ENCODE results near the gene CSNK1G1. TPM values are rescaled to one million over a fixed set of nuclear protein-coding genes. Genes with fewer than 3 reads are reported as not detected.

Gene CSNK1G1
- total RNA-seq, 1 donor from 2014 or later, result 37.0 TPM

DNA sequence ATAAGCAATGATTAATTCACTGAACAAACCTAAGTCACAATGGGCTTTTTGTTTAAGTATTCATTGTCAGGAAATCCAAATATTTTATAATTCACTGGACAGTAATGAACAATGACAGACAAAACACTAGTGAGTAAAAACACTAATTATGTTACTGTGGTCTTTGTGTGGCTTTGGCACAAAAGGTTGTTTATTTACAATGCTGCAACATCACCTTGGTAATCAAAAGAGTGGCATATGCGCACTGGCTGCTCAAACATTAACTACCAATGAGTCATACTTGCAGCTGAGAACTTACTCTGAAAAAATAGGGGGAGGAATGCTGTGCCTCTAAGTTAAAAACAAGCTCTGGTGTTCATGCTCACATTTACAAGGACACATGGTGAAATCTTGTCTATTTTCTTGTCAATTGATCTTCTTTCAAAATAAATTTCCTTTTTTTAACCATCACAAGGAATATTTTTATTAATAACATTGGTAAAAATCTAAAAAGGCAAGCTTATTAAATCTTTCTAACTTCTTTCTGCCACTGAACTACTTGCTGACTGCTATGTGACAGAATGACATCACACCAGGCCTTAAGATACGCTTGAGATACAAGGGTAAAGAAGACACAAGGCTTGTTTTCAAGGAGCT is 107.9 kb downstream of the CSNK1G1 start:
- Histone ChIP-seq H3K9me3 (ENCODE audit: insufficient read depth, low read depth, low read length) (no peaks in the 10 kb centered on the region), H3K4me1 (ENCODE audit: insufficient read depth, low read length) (peaks cover 28% of the 10 kb centered on the region), H2AFZ (ENCODE audit: low read depth, low read length) (no peak overlapping the region), H3K9ac (ENCODE audit: low read length) (peak overlapping the region; percentile 62), H3K27ac (ENCODE audit: low read depth, low read length) (peak overlapping the region; percentile 93), H3K27me3 (ENCODE audit: insufficient read depth, low read length) (no peaks in the 10 kb centered on the region), H4K20me1 (ENCODE audit: insufficient read depth, low read length) (peaks cover 11% of the 10 kb centered on the region), H3K79me2 (ENCODE audit: insufficient read depth, low read length) (peaks cover 21% of the 10 kb centered on the region), H3K36me3 (ENCODE audit: insufficient read depth, low read length) (no peaks in the 10 kb centered on the region), H3K4me2 (ENCODE audit: low read length) (peak overlapping the region; percentile 68), H3K4me3 (ENCODE audit: insufficient read depth, low read depth, low read length) (no peak overlapping the region)
- Mint-ChIP-seq H3K9me3 (ENCODE audit: unreplicated experiment) (no peaks in the 10 kb centered on the region), H3K36me3 (ENCODE audit: low read depth, unreplicated experiment) (peaks cover under 1% of the 10 kb centered on the region), H3K4me1 (ENCODE audit: low read depth, unreplicated experiment) (peaks cover 30% of the 10 kb centered on the region), H3K4me3 (ENCODE audit: unreplicated experiment) (peak overlapping the region; percentile 57), H3K27ac (ENCODE audit: unreplicated experiment) (peak overlapping the region; percentile 98), H3K27me3 (ENCODE audit: low read depth, unreplicated experiment) (no peaks in the 10 kb centered on the region)
- FAIRE-seq (peak; percentile 78), DNase-seq (ENCODE audit: low read depth) (peak; percentile 91)
- TF ChIP-seq, protein P1, sequence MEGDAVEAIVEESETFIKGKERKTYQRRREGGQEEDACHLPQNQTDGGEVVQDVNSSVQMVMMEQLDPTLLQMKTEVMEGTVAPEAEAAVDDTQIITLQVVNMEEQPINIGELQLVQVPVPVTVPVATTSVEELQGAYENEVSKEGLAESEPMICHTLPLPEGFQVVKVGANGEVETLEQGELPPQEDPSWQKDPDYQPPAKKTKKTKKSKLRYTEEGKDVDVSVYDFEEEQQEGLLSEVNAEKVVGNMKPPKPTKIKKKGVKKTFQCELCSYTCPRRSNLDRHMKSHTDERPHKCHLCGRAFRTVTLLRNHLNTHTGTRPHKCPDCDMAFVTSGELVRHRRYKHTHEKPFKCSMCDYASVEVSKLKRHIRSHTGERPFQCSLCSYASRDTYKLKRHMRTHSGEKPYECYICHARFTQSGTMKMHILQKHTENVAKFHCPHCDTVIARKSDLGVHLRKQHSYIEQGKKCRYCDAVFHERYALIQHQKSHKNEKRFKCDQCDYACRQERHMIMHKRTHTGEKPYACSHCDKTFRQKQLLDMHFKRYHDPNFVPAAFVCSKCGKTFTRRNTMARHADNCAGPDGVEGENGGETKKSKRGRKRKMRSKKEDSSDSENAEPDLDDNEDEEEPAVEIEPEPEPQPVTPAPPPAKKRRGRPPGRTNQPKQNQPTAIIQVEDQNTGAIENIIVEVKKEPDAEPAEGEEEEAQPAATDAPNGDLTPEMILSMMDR (IDR thresholded peaks at IDR 0.05; ENCODE audit: insufficient read depth, low read depth, low read length), result no peak
- TF ChIP-seq EZH2 (IDR thresholded peaks at IDR 0.05; ENCODE audit: insufficient read depth, low read length), result no peak

DNA sequence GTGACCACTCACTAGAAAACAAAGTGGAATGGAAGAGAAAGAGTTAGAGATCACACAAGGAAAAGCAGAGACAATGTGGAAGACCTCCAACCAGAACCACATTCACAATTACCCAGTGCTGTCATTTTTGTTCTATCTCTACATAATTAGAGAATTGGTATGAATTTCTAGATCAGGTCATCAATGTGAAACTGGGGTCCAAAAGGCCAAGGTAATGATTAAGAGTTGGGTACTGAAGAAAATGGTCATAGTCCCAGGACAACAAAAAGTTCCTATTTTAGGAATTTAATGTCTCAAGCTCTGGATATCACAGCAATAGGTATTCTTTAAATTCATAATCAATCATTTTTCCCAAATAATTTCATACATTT is 108.5 kb downstream of the CSNK1G1 start:
- H2AFZ ChIP-seq (ENCODE audit: low read depth, low read length), result no peak overlapping the region
- peak overlapping the region; percentile 68 for H3K4me2 ChIP-seq (ENCODE audit: low read length)
- no peaks in the 10 kb centered on the region for H3K9me3 Mint-ChIP-seq (ENCODE audit: unreplicated experiment)
- peaks cover 26% of the 10 kb centered on the region for H3K79me2 ChIP-seq (ENCODE audit: insufficient read depth, low read length)
- peaks cover 10% of the 10 kb centered on the region for H4K20me1 ChIP-seq (ENCODE audit: insufficient read depth, low read length)
- H3K9me3 ChIP-seq (ENCODE audit: insufficient read depth, low read depth, low read length), result no peaks in the 10 kb centered on the region
- no peaks in the 10 kb centered on the region for H3K27me3 ChIP-seq (ENCODE audit: insufficient read depth, low read length)
- H3K4me3 ChIP-seq (ENCODE audit: insufficient read depth, low read depth, low read length), result no peak overlapping the region
- no peaks in the 10 kb centered on the region for H3K36me3 Mint-ChIP-seq (ENCODE audit: low read depth, unreplicated experiment)
- no peak for FAIRE-seq
- H3K27ac ChIP-seq (ENCODE audit: low read depth, low read length), result peak overlapping the region; percentile 93
- no peaks in the 10 kb centered on the region for H3K36me3 ChIP-seq (ENCODE audit: insufficient read depth, low read length)
- peaks cover 30% of the 10 kb centered on the region for H3K4me1 Mint-ChIP-seq (ENCODE audit: low read depth, unreplicated experiment)
- H3K9ac ChIP-seq (ENCODE audit: low read length), result peak overlapping the region; percentile 62
- peak overlapping the region; percentile 98 for H3K27ac Mint-ChIP-seq (ENCODE audit: unreplicated experiment)
- H3K4me1 ChIP-seq (ENCODE audit: insufficient read depth, low read length), result peaks cover 28% of the 10 kb centered on the region
- TF ChIP-seq EZH2 (IDR thresholded peaks at IDR 0.05; ENCODE audit: insufficient read depth, low read length), result no peak
- TF ChIP-seq, protein P1 (IDR thresholded peaks at IDR 0.05; ENCODE audit: insufficient read depth, low read depth, low read length), result no peak
- no peak for DNase-seq (ENCODE audit: low read depth)
- H3K4me3 Mint-ChIP-seq (ENCODE audit: unreplicated experiment), result peak overlapping the region; percentile 57
- H3K27me3 Mint-ChIP-seq (ENCODE audit: low read depth, unreplicated experiment), result no peaks in the 10 kb centered on the region
